Central memory CD8-positive, alpha-beta T cell (primary cell): ENCODE data around the gene CACNA1A.
A peak's percentile ranks its signal among the peaks of the same experiment; 100 is the strongest.

ENCODE experiments used
- ATAC-seq: fragments of 150-1000 bp; cut with Tn5 transposase; replicated peaks from 2 replicates; pipeline ENCODE4 v1.10.0; 2022; ENCODE audit warnings: mild to moderate bottlenecking, moderate FRiP score, moderate number of reproducible peaks; ENCODE audit not compliant: poor library complexity, severe bottlenecking; ENCODE audit errors: extremely low read depth
- DNase-seq, 2 donors: peaks; one replicate each; pipeline ENCODE4 v3.0.0; 2021; ENCODE audit warnings: low spot score in 2 of 2
- H3K27ac Mint-ChIP-seq: one replicate; pipeline ENCODE4 v1.8.0; 2022; ENCODE audit warnings: low read depth, mild to moderate bottlenecking, moderate library complexity, mixed read lengths
- H3K27me3 Mint-ChIP-seq: one replicate; pipeline ENCODE4 v1.8.0; 2022; ENCODE audit warnings: mixed read lengths
- H3K36me3 Mint-ChIP-seq: one replicate; pipeline ENCODE4 v1.8.0; 2022; ENCODE audit warnings: mild to moderate bottlenecking, moderate library complexity, mixed read lengths; ENCODE audit not compliant: insufficient read depth
- H3K4me1 Mint-ChIP-seq: one replicate; pipeline ENCODE4 v1.8.0; 2022; ENCODE audit warnings: mixed read lengths
- H3K4me3 Mint-ChIP-seq: one replicate; pipeline ENCODE4 v1.8.0; 2022; ENCODE audit warnings: mild to moderate bottlenecking, moderate library complexity, mixed read lengths
- H3K9me3 Mint-ChIP-seq: one replicate; pipeline ENCODE4 v1.8.0; 2022; ENCODE audit warnings: mixed read lengths

Gene CACNA1A

DNA sequence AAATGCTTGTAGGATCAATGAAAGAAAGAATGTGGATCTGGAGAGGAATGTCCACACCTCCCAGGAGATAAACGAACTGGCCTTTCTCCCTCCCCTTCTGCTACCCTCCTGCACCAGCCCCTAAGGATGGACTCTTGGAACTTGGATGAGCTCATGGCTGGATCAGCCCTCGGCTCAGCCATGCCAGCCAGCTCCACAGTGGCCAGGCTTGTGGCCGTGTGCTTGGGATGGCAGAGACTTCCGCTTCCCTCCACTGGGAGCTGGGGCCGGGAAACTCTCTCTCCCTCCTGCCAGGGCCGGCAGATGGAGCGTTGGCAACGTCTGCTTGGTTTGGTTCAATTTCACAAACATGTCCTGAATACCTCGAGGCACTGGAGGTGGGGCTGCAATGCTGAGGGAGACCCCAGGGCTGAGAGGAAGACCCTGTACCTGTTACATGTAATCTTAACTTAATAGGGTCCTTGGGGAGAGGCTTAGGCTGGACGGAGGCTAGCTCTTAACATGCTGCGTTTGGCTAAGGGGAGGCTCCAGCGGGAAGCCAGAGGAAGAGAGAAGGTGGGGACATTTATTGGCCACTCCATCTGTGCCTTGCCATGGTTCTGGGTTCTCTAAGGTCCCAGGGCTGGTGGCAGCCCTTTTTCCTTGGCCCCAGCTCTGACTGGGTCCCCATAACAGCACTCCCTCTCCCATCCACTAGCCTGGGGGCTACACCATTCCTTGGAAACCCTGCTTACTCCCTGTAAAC lies 203.6 kb downstream of the CACNA1A start:
- Mint-ChIP-seq H3K27me3 (peaks cover 82% of the 10 kb centered on the region), H3K36me3 (no peaks in the 10 kb centered on the region), H3K4me3 (no peak overlapping the region), H3K9me3 (no peaks in the 10 kb centered on the region), H3K27ac (no peak overlapping the region), H3K4me1 (no peaks in the 10 kb centered on the region)
- DNase-seq (no peak), ATAC-seq (no peak)

DNA sequence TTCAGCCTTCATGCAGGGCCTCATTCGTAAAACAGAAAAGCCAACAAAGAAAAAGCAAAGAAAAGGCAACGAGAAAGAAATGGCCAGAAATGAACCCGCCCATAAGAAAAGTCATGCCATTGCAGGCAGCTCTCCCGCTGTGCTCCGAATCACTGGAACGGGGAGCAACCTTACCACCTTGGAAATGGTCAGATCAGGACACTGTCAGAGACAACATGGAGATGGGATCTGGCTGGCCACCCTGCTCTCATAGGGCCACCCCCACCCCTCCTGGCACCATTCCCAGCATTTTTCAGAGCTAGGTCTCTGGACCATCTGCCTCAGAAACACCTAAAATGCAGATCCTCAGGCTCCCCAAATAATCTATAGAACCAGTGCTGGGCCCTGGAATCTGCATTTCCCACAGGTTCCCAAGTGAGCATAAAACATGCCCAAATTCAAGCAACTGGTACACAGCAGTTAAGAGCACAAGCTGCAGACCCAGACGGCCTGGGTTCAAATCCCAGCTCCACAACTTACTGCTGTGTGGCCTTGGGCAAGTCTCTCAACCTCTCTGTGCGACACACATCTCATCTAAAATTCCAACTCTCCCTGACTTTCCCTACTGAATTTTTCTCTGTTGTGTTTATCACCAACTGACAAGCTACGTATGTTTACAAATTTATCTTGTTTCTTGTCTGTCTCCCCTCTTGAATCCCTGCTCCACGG lies 204.5 kb downstream of the CACNA1A start:
- peaks cover 74% of the 10 kb centered on the region for H3K27me3 Mint-ChIP-seq
- no peaks in the 10 kb centered on the region for H3K36me3 Mint-ChIP-seq
- no peak for ATAC-seq

GRCh38 chr19:13300421-13301030 lies 205.8 kb downstream of the CACNA1A start:
- ATAC-seq (no peak), DNase-seq (no peak)
- no peaks in the 10 kb centered on the region for H3K36me3 Mint-ChIP-seq
- peaks cover 69% of the 10 kb centered on the region for H3K27me3 Mint-ChIP-seq
- no peak overlapping the region for H3K27ac Mint-ChIP-seq
- no peaks in the 10 kb centered on the region for H3K9me3 Mint-ChIP-seq
- H3K4me1 Mint-ChIP-seq: no peaks in the 10 kb centered on the region
- no peak overlapping the region for H3K4me3 Mint-ChIP-seq

More for the DNA sequence above, 204.5 kb downstream of the CACNA1A start:
- Mint-ChIP-seq H3K9me3 (no peaks in the 10 kb centered on the region), H3K4me3 (no peak overlapping the region), H3K4me1 (no peaks in the 10 kb centered on the region), H3K27ac (no peak overlapping the region)
- no peak for DNase-seq

- Mint-ChIP-seq H3K4me3 (no peak overlapping the region), H3K9me3 (no peaks in the 10 kb centered on the region), H3K4me1 (no peaks in the 10 kb centered on the region), H3K27ac (peak overlapping the region; percentile 66), H3K27me3 (peaks cover 69% of the 10 kb centered on the region), H3K36me3 (no peaks in the 10 kb centered on the region)
- ATAC-seq (no peak), DNase-seq (no peak)
Measured at GRCh38 chr19:13299838-13300237, 206.4 kb downstream of the CACNA1A start.

DNA sequence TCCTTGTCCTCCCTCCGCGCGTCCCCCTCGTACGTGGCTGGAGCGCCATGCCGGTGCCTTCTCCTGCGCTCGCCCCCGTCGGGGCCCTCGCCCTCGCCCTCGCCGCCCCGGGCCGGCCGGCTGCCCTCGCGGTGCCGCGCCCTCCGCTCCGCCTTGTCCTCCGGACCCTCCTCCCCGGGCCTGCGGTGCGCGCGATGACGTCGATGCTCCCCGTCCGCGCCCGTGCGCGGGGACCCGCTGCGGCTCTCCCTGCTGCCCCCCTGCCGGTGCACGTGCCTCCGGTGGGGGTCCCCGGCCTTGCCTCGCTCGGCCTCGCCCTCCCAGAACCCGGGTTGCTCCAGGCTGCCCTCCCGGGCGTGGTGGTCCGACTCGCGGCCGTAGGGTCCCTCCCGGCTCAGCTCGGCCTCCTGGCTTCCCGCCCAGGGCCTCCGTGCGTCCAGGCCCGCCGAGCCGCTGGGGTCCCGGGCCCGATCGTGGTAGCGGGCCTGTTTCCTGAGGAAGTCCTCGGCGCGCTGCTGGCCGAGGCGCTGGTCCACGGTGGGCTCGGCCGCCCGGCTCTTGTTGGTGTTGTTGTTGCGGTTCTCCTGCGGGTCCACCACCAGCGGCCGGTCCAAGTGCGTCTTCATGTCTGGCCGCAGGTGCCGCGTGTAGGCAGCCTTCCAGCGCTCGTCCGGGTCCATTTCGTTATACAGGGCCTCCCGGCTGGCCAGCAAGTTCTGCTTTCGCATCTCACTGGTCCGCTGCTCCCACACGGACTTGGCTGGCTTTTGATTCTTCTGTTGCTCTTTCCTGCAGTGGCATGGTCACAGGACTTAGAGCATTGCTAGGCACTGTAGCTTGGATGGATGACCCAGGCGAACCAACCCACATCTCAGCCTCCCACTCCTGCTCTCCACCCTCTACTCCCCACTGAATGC lies 207.5 kb downstream of the CACNA1A start:
- ATAC-seq (no peak), DNase-seq (no peak)
- Mint-ChIP-seq H3K36me3 (no peaks in the 10 kb centered on the region), H3K4me1 (no peaks in the 10 kb centered on the region), H3K27ac (peak overlapping the region; percentile 66), H3K4me3 (peak overlapping the region; percentile 30), H3K9me3 (no peaks in the 10 kb centered on the region), H3K27me3 (peaks cover 65% of the 10 kb centered on the region)

DNA sequence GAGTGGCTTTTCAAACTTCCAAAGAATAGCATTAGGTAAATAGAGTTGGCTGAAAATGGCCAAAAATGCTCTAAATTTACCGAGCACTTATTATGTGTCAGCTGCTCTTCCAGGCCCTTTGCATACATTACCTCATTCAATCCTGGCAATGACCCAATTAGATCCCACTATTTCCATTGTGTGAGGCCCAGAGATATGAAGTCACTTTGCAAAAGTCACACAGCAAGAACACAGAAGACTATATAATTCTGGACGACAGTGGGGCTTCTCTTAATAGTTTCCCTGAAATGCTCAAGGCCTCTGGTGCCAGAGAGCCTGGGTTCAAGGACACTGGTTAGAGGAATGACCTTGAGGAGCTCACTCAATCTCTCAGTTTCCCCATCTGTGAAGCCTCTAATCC lies 209.3 kb downstream of the CACNA1A start:
- H3K27ac Mint-ChIP-seq: no peak overlapping the region
- no peaks in the 10 kb centered on the region for H3K4me1 Mint-ChIP-seq
- H3K36me3 Mint-ChIP-seq: no peaks in the 10 kb centered on the region
- no peaks in the 10 kb centered on the region for H3K9me3 Mint-ChIP-seq
- peaks cover 47% of the 10 kb centered on the region for H3K27me3 Mint-ChIP-seq
- no peak for ATAC-seq
- no peak for DNase-seq
- no peak overlapping the region for H3K4me3 Mint-ChIP-seq

- DNase-seq (no peak), ATAC-seq (no peak)
- Mint-ChIP-seq H3K4me3 (no peak overlapping the region), H3K4me1 (no peaks in the 10 kb centered on the region), H3K9me3 (no peaks in the 10 kb centered on the region), H3K27me3 (peaks cover 26% of the 10 kb centered on the region), H3K36me3 (no peaks in the 10 kb centered on the region), H3K27ac (no peak overlapping the region)
Measured at GRCh38 chr19:13294812-13295567, 211.3 kb downstream of the CACNA1A start.

- H3K9me3 Mint-ChIP-seq: no peaks in the 10 kb centered on the region
- H3K36me3 Mint-ChIP-seq: no peaks in the 10 kb centered on the region
- no peak overlapping the region for H3K27ac Mint-ChIP-seq
- peaks cover 15% of the 10 kb centered on the region for H3K27me3 Mint-ChIP-seq
- no peaks in the 10 kb centered on the region for H3K4me1 Mint-ChIP-seq
- H3K4me3 Mint-ChIP-seq: no peak overlapping the region
- DNase-seq (no peak), ATAC-seq (no peak)
Measured at GRCh38 chr19:13291913-13292312, 214.4 kb downstream of the CACNA1A start.

DNA sequence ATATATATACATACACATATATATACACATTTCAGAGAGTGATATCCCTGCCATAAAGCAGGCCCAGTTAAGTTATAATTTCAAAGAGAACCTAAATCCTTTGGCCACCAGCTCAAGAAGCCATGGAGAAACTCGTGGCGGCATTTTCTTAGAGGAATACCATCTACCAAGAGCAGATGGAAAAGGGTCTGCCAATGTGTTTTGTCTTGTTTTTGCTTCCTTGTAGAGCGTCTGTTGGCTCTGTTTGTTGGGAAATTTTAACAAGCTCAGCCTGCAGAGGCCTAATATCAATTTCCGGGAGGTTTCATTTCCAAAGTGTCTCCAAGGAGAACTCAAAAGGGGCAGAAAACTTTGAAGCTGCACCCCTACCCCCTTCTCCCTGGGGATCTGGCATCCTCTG lies 215.5 kb downstream of the CACNA1A start:
- no peak for DNase-seq
- ATAC-seq: no peak
- Mint-ChIP-seq H3K4me1 (no peaks in the 10 kb centered on the region), H3K9me3 (no peaks in the 10 kb centered on the region), H3K36me3 (no peaks in the 10 kb centered on the region), H3K27ac (no peak overlapping the region), H3K27me3 (peaks cover 17% of the 10 kb centered on the region), H3K4me3 (no peak overlapping the region)

DNA sequence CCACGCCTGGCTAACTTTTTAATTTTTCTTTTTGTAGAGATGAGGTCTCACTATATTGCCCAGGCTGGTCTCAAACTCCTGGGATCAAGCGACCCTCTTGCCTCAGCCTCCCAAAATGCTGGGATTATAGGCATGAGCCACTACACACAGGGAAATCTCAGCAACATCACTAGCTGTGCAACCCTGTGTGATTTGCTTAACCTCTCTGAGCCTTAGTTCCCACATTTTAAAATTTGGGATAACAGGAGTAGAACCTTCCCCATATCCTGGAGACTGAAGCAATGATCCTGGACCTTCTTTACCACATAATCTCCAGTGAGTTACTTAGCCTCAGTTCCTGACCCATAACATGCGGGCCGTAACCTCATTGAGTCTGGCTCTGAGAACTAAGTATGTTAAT lies 217.0 kb downstream of the CACNA1A start:
- Mint-ChIP-seq H3K4me3 (no peak overlapping the region), H3K27ac (no peak overlapping the region), H3K27me3 (peaks cover 11% of the 10 kb centered on the region), H3K36me3 (no peaks in the 10 kb centered on the region), H3K4me1 (no peaks in the 10 kb centered on the region), H3K9me3 (no peaks in the 10 kb centered on the region)
- ATAC-seq (no peak), DNase-seq (no peak)

GRCh38 chr19:13286195-13286985 lies 219.9 kb downstream of the CACNA1A start:
- Mint-ChIP-seq H3K36me3 (no peaks in the 10 kb centered on the region), H3K4me1 (no peaks in the 10 kb centered on the region), H3K27me3 (peaks cover 13% of the 10 kb centered on the region)

More at GRCh38 chr19:13286195-13286985, 219.9 kb downstream of the CACNA1A start:
- ATAC-seq (no peak), DNase-seq (no peak)
- H3K27ac Mint-ChIP-seq: no peak overlapping the region
- no peak overlapping the region for H3K4me3 Mint-ChIP-seq
- no peaks in the 10 kb centered on the region for H3K9me3 Mint-ChIP-seq
